H1 (cell line): ENCODE results near the gene NFKBIE. TPM values are rescaled to one million over a fixed set of nuclear protein-coding genes. Genes with fewer than 3 reads are reported as not detected.

Source experiments
- BACH1 ChIP-seq: IDR thresholded peaks from 2 replicates; pipeline ENCODE4 v1.6.1; 2012; ENCODE audit warnings: low read length, improper control_type of control experiment
- CBX8 ChIP-seq: fragments of 300-800, 300-1000 bp; sonication (generic); IDR thresholded peaks from 2 replicates; pipeline ENCODE4 v1.7.1; 2016; ENCODE audit warnings: low read depth, low read length, borderline replicate concordance
- CHD7 ChIP-seq: fragments of 300-600 bp; sonication (generic); IDR thresholded peaks from 2 replicates; pipeline ENCODE4 v1.7.1; 2012; ENCODE audit warnings: low read length, moderate library complexity, mild to moderate bottlenecking, inconsistent platforms; ENCODE audit not compliant: insufficient replicate concordance
- JUN ChIP-seq: IDR thresholded peaks from 2 replicates; pipeline ENCODE4 v1.6.1; 2011; ENCODE audit warnings: low read depth, mild to moderate bottlenecking, improper control_type of control experiment, low read length
- KDM1A ChIP-seq: fragments of 200-600, 300-600 bp; sonication (generic); IDR thresholded peaks from 2 replicates; pipeline ENCODE4 v1.7.1; 2016; ENCODE audit warnings: mild to moderate bottlenecking, low read length, borderline replicate concordance
- KDM4A ChIP-seq: IDR thresholded peaks from one replicate; pipeline ENCODE4 v1.7.1; 2012; ENCODE audit warnings: low read depth, mild to moderate bottlenecking, moderate library complexity, low read length, inconsistent platforms; ENCODE audit not compliant: severe bottlenecking
- RNF2 ChIP-seq: fragments of 200-900, 300-1000 bp; sonication (generic); IDR thresholded peaks from 2 replicates; pipeline ENCODE4 v1.7.1; 2016; ENCODE audit warnings: borderline replicate concordance, low read depth, mild to moderate bottlenecking, antibody characterized with exemption, low read length; ENCODE audit not compliant: poor library complexity, severe bottlenecking; ENCODE audit errors: missing control alignments
- SP1 ChIP-seq: IDR thresholded peaks from 2 replicates; pipeline ENCODE4 v1.6.1; 2011; ENCODE audit warnings: low read depth, low read length
- SP4 ChIP-seq: IDR thresholded peaks from 2 replicates; pipeline ENCODE4 v1.6.1; 2012; ENCODE audit warnings: low read length, inconsistent platforms
- TEAD4 ChIP-seq: IDR thresholded peaks from 2 replicates; pipeline ENCODE4 v1.6.1; 2012; ENCODE audit warnings: low read depth, low read length, inconsistent platforms, mixed read lengths
- polyA plus RNA-seq, 7 experiments: library from polyadenylated mRNA; depleted of rRNA in 3 of 7; stranded (reverse) in 5 of 7; unstranded in 2 of 7; fragments of >200 nt in 5 of 7; fragments of 200-250 nt in 2 of 7; gene quantifications; 1 replicate in 5 of 7; 2 replicates in 1 of 7; 4 replicates in 1 of 7; pipeline versions ENCODE4 v1.2.1 to v1.2.3, GENCODE V29; 2011 to 2013; ENCODE audit warnings: missing spikeins in 2 of 7, mixed read lengths in 2 of 7
- total RNA-seq: library from RNA; stranded (reverse); fragmentation: NEBNext Ultra II Directional; extraction: Animal tissue kit (Norgen Biotek cat#: 25700); gene quantifications from 2 replicates; pipeline ENCODE4 v1.2.1, GENCODE V29; 2021
- TF ChIP-seq, protein P1 (sequence below): IDR thresholded peaks from 2 replicates; pipeline ENCODE4 v1.6.1; 2011; ENCODE audit warnings: low read depth, mild to moderate bottlenecking, low read length; ENCODE audit not compliant: insufficient read depth

The NFKBIE gene
- total and polyA plus RNA-seq, 2 of the 8 experiments (the other 6 are each of a cell fraction or from before 2014, with no cell fraction given): 13.5 to 19.2 TPM

DNA sequence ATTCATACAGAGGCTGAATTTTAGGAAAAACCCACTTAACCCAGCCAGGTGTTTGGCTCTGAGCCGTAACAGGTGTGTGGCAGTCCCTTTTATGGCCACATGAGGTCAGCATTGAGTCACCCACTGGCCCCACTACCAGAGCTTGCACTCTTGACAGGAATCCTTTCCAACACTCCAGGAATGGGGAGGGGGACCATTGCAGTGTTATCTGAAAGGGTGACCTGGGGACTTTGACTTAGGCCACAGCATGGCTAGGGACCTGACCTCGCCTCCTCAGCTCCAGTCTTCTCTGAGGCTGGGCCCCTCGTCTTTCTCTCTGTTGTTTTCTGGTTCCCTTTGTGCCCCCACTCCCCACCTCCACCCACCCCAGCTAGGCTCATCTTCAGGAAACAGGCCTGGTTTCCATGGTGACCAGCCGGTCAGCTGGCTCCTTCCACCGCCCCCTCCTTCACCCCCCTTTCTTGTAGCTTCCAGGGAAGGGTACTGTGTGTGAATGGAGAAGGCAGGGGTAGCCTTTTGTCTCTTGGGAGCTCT, 2.8 kb upstream of the NFKBIE start (continued):
- TF ChIP-seq CHD7 (no peak), SP1 (no peak), KDM1A (no peak), TEAD4 (0 out of 2 replicates have a peak, but pooled peaks have one; percentile 24), RNF2 (no peak), CBX8 (no peak), KDM4A (no peak), SP4 (no peak), JUN (no peak), BACH1 (no peak)
- TF ChIP-seq, protein P1, sequence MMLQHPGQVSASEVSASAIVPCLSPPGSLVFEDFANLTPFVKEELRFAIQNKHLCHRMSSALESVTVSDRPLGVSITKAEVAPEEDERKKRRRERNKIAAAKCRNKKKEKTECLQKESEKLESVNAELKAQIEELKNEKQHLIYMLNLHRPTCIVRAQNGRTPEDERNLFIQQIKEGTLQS: no peak
